Stimulated activated CD8-positive, alpha-beta memory T cell treated with anti-CD3 and anti-CD28 coated beads, Interleukin-4, amount 100 ng/mL, for 48 hours (primary cell): ENCODE data around the gene LMOD1.
"Not testable (repeated sequence)": the region's sequence is repeated elsewhere in the genome, so short reads cannot be mapped to it uniquely, and the experiment has no call there.

ENCODE experiments used
- DNase-seq: peaks from one replicate; pipeline ENCODE4 v3.0.0-alpha.2; 2020

Gene LMOD1

GRCh38 chr1:201890806-201891450, 55.4 kb downstream of the LMOD1 start:
- no peak for DNase-seq

GRCh38 chr1:201890223-201890622, 56.1 kb downstream of the LMOD1 start:
- no peak for DNase-seq

DNA sequence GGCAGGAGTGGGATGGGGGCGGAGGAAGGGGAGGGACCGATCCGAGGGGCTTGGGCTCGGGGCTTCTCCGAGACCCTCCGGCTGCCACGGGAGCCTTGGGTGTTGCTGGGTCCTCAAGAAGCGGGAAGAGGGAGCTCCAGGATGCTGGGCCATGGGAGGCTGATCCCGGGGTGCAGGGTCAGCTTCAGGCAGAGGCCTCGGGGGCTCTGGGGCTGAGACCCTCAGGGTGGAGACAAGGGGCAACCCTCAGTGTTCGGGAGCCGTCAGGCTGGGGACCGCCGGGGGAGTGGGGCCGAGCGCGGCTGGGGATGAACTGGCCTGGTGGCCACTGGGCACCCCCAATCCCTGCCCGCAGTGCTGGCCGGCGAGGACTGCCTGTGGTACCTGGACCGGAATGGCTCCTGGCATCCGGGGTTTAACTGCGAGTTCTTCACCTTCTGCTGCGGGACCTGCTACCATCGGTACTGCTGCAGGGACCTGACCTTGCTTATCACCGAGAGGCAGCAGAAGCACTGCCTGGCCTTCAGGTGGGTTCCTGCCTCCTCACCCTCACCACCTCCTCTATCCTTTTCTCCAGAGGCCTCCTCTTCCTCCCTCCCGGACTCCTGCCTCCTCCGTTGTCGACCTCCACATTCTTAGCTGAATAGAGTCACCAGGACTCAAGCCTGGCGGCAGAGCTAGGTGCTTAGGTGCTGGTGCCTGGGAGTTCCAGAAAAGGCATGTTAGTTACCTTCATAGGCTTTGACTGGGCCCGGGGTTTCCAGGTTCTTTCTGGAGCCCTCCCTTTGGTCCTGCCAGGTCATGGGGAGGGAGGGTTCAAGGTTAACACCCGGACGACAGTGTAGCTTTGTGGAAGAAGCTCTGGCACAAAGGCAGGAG, 57.0 kb downstream of the LMOD1 start:
- no peak for DNase-seq

GRCh38 chr1:201888282-201889089, 57.9 kb downstream of the LMOD1 start, which contains the start of gene SHISA4:
Gene SHISA4, plus strand, starts transcription at chr1:201888898. Its CDS starts 97 bp downstream, at chr1:201888995.
- no peak for DNase-seq

GRCh38 chr1:201887116-201887866, 59.1 kb downstream of the LMOD1 start:
- no peak for DNase-seq

DNA sequence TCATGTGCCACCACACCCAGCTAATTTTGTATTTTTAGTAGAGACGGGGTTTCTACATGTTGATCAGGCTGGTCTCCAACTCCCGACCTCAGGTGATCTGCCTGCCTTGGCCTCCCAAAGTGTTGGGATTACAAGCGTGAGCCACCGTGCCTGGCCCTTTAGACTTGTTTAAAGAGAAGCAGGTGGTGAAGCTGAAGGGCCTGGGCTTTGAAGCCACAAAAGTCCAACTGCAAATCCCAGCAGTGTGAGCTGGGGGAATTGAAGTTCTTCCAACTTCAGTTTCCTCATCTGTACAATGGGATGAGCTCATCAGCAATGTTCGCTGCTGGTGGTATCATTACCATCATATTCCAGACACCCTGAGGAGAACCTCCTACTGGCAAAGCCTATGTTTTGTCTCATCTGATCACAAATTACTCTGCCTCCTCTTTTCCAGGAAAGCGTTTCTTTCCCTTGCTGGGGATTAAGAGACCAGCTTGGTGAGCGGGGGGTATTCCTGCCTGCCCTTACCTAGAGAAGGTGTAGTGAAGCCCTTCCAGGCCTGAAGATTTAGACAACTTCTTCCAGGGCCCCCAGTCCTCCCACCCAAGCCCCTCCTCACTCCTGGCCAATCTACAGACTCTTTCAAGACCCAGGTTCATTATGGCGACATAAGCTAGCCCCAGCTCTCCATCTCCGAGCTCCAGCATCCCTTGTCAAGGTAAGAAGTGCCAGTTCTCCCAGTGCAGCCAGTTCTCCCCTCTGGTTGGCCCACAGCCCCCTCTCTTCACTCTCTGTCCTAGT, 60.1 kb downstream of the LMOD1 start:
- DNase-seq, result no peak

DNA sequence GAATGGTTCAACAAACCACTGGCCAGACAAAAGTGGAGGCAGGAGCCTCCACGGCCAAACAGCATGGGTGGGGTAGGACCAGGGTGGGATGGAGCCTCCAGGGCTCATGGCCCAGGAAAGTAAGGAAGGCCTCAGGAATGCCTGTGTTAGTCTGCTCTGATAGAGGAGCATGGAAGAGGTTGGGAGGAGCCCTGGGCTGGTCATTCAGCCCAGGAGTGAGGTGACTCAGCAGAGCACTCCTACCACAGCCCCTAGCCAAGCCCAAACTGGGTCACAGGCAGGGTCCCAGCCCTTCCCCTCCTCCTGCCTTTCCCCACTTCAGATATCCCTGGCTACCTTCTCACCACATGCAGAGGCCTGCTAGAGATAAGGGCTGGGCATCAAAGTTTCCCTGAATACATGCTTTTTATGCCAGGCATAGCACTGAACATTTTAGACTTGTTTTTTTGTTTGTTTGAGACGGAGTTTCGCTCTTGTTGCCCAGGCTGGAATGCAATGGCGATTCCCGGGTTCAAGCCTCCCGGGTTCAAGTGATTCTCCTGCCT, 60.7 kb downstream of the LMOD1 start:
- DNase-seq, result no peak

- DNase-seq, result no peak
Observed at GRCh38 chr1:201884425-201884824, 61.9 kb downstream of the LMOD1 start.

DNA sequence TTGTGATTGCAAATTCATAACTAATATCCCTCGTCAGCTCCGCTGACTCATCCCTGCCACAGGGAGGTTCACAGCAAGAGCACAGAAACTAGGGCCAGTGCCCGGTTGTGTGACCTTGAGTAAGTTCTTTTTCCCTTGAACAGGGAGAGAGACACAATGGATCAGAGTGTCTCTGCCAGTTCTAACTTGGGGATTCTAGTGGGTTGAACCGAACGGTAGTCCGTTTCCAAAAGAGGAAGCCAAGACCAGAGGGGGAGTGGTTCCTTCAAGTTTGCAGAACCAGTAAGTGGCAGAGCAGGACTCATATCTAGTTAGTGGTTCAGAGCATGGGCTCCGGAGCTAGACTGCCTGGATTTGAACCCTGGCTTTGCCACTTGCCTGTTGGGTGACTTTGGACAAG, 62.6 kb downstream of the LMOD1 start:
- no peak for DNase-seq

GRCh38 chr1:201883266-201883665, 63.1 kb downstream of the LMOD1 start:
- no peak for DNase-seq

DNA sequence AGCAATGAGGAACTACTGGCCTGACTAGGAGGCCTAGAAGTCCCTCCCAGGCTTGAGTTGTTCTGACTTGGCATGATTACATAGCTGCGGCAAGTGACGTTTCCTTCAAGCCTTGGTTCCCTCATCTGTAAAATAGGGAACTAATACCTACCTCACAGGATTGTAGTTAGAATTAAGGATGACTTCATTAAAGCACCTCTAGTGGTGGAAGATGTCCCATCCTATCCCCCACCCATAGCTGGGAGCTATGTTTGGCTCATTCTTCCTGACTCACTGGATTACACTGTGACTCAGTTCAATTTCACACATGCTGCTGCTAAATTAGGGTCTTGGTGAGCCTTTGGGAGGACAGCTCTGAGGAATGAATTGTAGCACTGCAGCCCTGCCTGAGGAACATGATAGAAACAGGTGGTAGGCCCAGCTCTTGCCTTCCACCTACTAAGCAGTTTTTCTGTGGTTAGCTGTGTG, 63.6 kb downstream of the LMOD1 start:
- DNase-seq, result peak; percentile 23

GRCh38 chr1:201881617-201882016, 64.7 kb downstream of the LMOD1 start:
- DNase-seq, result no peak

GRCh38 chr1:201880928-201881571, 65.3 kb downstream of the LMOD1 start:
- no peak for DNase-seq

DNA sequence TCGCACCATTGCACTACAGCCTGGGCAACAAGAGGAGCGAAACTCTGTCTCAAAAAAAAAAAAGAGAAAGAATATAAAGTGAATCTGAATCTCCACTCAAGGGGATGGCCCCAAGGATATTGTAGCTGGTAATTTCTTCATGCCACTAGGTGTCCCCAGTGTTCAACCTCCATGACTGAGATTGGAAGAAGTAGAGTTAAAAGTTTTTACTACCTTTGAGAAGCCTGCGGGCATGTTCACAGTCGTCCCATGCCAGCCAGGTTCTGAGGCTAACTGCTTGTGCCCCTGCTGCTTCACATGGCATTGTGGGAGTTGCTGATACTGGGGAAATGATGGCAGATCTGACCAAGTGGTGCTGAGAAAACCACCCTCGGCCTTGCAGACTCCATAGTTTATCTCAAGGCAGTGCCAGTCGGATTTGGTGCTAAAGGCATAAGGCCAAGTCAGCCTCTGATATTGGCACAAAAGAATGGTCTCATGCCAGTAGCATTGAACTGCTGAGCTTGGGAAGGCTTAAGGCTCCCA, 68.4 kb downstream of the LMOD1 start:
- DNase-seq, result no peak

DNA sequence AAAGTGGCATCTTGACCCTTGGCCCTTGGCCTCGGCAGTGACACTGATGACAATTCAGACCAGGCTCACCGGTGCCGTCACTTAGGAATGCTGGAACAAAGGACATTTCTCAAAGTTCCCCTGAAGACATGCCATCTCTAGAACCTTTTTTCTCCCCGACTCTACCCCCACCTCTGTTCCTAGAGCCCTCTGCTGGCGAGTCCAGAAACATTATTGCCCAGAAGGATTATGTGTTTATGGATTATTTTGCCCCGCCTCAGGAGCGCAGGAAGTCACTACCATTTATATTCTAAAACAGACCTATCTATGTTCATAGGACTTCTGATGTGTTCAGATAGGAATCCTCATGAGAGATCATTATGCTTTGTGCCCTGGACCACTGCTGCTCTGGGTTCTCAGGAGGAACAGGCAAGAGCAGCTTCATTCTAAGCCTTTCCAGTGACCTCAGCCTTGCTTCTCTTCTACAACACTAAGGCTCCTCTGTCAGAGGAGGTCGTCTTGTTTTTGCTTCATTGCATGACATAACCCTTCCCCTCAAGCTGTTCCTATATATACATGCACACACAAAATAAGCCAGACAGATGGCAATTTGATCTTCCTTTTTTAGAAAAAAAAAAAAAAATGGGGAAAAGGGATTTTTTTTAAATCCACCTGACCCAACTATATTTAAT, 70.1 kb downstream of the LMOD1 start:
- DNase-seq, result no peak

- DNase-seq, result no peak
Observed at GRCh38 chr1:201874672-201875071, 71.7 kb downstream of the LMOD1 start.

DNA sequence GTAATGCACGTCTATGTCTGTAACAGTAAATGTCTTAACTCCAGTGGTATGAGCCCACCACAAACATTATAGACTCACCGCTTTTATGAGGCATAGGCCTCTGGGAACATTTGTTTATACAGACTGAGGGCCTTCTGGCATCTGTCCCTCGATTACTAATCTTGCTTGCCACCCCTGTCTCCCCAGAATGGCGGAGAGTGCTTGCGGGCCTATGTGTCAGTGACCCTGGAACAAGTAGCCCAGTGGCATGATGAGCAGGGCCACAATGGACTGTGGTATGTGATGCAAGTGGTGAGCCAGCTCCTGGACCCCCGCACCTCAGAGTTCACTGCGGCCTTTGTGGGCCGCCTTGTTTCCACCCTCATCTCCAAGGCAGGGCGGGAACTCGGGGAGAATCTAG, 76.0 kb downstream of the LMOD1 start:
- DNase-seq, result no peak

- no peak for DNase-seq
Observed at GRCh38 chr1:201861448-201861847, 84.9 kb downstream of the LMOD1 start.

DNA sequence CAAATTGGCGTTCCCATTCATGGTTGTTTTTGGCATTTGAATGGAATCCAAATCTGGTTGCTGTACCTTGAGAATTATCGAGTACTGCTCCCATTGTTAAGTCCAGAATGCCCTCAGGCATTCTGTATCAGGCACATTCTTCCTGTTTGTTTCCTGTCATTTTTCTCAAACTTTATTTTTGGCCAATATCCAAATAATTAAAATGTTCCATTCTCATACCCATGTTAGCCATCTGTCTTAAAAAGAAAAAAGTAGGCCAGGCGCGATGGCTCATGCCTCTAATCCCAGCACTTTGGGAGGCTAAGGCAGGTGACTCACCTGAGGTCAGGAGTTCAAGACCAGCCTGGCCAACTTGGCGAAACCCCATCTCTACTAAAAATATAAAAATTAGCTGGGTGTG, 86.9 kb downstream of the LMOD1 start:
- DNase-seq, result no peak

DNA sequence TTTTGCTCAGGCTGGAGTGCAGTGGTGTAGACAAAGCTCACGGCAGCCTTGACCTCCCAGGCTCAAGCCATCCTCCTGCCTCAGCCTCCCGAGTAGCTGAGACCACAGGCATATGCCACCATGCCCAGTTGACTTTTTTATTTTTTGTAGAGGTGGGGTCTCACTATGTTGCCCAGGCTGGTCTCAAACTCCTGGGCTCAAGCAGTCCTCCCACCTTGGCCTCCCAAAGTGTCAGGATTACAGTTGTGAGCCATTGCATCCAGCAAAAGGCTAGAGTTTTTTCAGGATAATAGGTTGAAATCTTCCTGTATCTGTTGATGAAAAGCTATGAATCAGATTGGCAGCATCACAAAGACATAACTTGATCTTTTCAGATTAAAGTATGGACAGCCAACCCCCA, 89.6 kb downstream of the LMOD1 start:
- not testable (repeated sequence) for DNase-seq
